Adrenal gland (tissue), 5 donors: ENCODE data around the gene USP11.

Experiments used
- POLR2A ChIP-seq, 2 donors: fragments of 450-650 bp; IDR thresholded peaks; one replicate each; pipeline ENCODE4 v1.6.1; 2017; ENCODE audit warnings: antibody characterized with exemption in 2 of 2, mild to moderate bottlenecking in 2 of 2, moderate library complexity in 1 of 2
- TF ChIP-seq, protein P1 (sequence below), 6 experiments: fragments of 450-650 bp in 4 of 6; fragments of 200-600 bp in 2 of 6; sonication (generic) in 1 of 6; IDR thresholded peaks; 1 replicate in 5 of 6; 2 replicates in 1 of 6; pipeline versions ENCODE4 v1.5.1 to v1.8.0; 2016 to 2021; ENCODE audit warnings: antibody characterized with exemption in 6 of 6, mild to moderate bottlenecking in 2 of 6, moderate library complexity in 1 of 6
- donor health status: DM: no; HTN: no; CAD: no.

DNA sequence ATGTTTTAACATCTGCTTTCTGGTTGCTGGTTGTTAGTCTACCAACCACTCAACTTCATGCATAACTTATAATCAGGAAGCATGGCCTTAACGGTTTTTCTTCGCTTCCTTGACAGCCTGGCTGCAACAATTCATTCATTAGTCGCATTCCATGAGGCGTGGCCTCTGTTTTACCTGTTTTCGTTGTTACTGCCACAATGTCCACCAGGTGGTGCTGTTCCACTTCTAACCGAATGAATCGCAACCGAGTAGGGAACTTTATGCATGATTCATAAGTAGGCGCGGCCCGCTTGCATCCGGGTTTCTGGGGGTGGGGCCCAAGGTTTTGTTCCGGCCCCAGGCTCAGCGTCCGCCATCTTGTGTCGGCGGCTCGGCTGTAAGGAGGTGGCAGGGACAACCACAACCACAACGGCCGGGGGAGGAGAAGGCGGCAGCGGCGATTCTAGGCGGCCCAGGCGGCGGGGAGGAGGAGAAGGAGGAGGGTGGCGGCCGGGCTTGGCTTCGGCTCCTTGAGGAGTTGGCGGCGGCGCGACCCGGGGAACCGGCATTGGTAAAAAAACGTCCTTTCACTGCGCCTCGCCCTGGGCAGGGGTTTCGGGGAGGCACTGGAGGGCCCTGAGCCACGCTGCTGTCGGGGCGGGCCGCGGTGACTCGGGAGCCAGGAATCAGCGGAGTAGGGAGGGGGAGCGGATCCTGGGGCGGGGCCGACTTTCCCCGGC lies 39.2 kb upstream of the USP11 start, which contains the start of gene UBA1:
- TF ChIP-seq, protein P1, sequence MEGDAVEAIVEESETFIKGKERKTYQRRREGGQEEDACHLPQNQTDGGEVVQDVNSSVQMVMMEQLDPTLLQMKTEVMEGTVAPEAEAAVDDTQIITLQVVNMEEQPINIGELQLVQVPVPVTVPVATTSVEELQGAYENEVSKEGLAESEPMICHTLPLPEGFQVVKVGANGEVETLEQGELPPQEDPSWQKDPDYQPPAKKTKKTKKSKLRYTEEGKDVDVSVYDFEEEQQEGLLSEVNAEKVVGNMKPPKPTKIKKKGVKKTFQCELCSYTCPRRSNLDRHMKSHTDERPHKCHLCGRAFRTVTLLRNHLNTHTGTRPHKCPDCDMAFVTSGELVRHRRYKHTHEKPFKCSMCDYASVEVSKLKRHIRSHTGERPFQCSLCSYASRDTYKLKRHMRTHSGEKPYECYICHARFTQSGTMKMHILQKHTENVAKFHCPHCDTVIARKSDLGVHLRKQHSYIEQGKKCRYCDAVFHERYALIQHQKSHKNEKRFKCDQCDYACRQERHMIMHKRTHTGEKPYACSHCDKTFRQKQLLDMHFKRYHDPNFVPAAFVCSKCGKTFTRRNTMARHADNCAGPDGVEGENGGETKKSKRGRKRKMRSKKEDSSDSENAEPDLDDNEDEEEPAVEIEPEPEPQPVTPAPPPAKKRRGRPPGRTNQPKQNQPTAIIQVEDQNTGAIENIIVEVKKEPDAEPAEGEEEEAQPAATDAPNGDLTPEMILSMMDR (IDR thresholded peaks at IDR 0.05), result peak; percentile 79 to 98 (median 90)
- peak; percentile 71 to 89 for TF ChIP-seq POLR2A (IDR thresholded peaks at IDR 0.05)
